OCI-M2 (cell line): ENCODE measurements around the gene LCE1A.

Experiments used
- DNase-seq: peaks from one replicate; lab custom pipeline; 2025; ENCODE audit not compliant: unreplicated experiment; lab: John Stamatoyannopoulos, UW

LCE1A gene

GRCh38 chr1:152869808-152870419, 42.6 kb downstream of the LCE1A start:
- no peak for DNase-seq

- no peak for DNase-seq
Observed at GRCh38 chr1:152870831-152871730, 43.8 kb downstream of the LCE1A start.

GRCh38 chr1:152871731-152872126, 44.5 kb downstream of the LCE1A start:
- no peak for DNase-seq

DNA sequence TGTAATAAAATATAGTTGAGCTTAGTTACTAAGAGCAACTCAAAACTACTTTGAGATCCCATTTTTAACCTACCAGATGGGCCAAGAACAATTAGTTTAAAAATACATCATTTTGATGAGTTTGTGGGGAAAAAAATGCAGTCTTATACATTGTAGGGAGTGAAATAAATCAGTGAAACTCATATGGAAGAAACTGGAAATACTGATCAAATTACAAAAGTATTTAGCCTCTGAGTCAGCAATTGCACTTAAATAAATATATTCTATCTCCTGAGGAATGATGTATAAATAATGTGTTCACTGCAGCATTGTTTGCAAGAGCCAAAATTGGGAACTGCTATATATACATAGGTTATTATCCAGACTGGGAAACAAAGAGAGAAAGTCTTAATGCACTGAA, 46.2 kb downstream of the LCE1A start:
- DNase-seq = no peak

DNA sequence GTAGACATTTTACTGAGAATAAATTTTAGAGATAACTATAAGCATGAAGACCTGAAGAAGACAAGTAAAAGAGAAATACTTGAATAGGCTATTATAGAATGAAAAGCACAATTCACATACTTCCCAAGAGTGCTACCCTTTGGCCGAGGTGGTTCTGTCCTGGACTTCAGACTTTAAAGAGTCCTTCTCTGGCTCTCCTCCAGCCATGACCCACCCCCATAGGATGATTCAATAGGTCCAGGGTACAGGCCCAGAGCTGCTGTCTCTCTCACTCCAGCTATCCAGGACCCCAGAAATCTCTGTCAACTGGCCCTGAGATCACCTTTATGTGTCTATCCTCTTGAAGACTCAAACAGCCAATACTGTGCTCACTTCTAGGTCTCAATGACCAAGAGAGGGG, 49.6 kb downstream of the LCE1A start:
- no peak for DNase-seq
